NCI-H2107 (cell line): ENCODE data around the gene BCL11B.

ENCODE experiments used
- DNase-seq: peaks from one replicate; lab custom pipeline; 2025; lab: John Stamatoyannopoulos, UW

Gene BCL11B

GRCh38 chr14:99271951-99272631, at the start of gene BCL11B:
Gene BCL11B (minus strand): TSS chr14:99272197. CDS start chr14:99271218, 979 bp downstream.
- DNase-seq = peak; percentile 97

GRCh38 chr14:99321236-99321925, 49.4 kb upstream of the BCL11B start:
- DNase-seq = no peak

- DNase-seq = no peak
Measured at GRCh38 chr14:99320621-99321235, 48.7 kb upstream of the BCL11B start.

- peak; percentile 30 for DNase-seq
Measured at GRCh38 chr14:99320105-99320572, 48.1 kb upstream of the BCL11B start.

- no peak for DNase-seq
Measured at GRCh38 chr14:99318959-99319295, 46.9 kb upstream of the BCL11B start.

DNA sequence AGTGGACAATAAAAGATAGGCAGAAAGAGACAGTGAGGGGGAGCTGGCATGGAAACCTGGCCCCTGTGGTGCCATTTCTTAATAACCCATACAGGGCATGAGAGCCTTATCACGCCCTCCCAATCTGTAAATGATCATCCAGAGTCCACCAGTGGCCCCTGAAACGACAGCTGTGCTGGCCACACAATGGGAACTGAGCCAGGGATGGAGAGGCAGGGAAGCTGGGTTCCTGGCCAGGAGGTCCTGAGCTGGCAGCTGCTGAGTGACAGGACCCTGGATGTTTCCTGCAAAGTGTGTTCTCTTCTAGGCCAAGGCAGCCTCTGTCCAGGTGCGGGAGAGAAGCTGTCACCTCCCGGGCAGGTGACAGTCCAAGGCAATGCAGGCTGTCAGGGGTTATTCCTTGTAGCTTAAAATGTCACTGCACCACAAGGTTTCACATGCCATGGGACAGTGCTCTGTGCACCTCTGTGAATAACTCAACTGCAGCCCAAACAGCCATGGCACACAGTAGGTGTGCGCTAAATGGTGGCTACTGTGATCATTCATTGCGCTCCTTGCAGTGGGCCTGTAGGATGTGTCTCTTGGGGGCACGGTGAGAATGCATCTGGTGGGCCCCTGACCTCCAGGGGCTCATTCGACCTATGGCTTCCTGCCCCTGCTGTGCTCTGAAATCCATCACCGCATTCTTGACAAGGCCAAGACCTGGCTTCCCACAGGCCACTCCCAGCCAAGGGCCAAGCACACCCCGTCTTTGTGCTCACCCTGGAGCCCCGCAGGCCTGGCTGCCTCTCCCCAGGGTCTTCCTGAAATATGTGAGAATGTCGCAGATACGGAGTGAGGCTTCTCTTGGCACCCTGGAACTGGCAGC, 46.3 kb upstream of the BCL11B start:
- no peak for DNase-seq

DNA sequence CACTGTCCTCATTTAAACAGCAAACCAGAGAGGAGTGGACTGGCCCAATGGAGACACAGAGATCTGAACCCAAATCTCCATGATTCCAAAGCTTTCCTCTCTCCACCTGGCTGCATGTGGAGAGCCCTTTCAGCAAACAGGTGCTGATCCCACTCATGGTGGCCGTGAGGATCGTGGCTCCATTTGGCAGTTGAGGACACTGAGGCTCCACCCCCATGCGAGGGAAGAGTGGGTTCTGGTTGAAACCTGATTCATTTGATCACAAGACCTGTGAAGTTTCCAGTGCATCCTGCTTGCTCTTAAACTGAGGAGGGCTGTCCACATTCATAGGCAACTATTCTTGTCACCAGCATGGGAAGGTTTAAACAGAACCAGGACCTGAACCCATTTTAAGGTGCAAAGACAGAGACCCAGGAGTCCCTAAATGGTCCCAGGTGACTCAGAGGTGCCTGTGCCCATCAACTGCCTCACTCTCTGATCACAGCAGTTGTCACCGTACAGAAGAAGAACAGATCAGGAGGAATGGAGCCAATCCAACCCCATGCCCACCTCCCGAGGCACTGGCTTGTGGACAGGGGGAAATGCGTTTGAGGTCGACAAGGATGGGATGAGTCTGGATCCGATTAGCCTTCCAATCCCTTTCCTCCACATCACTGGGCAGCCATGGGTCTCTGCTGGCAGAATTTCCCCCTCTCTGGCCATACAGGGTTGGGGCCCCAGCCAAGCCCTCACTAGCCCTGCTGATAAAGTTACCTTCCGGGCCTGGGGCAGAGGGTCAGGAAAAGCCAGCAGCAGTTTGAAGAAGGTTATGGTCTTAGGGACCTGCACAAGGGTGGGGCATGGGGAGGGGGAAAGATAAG, 45.5 kb upstream of the BCL11B start:
- no peak for DNase-seq

DNA sequence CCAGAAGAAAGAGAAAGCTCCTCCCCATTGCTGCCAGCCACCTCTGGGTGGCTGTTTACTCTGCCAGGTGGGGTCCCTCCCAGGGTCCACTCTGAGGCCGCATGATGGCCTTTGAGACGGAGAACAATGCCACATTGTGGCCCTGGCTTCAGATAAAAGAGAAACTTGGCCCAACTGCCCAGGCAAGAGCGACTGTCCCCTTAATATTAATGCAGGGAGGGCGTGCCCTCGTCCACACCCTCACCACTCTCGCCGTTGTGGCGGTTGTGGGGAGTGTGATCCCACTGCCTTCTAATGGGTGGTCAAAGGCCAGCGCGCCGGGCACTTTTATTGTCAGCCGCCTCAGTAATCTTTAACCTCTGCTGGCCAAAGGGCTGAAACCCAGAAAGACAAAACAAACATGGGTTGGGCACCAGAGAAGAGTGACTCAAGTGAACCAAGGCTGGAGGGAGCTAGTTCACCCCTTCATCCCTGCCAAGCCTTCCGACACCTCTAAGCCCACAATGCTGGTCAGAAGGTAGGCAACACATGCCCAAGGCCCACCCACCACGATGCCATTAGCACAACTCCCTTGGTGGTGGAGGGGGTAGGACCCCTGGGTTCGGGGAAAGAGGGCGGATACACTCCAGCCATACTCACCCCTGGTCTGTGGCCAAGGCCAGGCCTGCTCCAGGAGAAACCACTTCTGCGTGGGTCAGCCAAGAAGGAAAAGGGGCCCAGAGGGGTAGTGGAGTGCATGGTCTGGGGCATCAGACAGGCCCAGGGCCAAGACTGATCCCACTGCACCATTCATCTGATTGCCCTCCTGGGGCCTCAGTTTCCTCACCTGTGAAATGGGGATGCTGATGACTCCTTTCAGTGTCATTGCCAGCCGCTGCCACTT, 44.5 kb upstream of the BCL11B start:
- DNase-seq = no peak

GRCh38 chr14:99315197-99315596, 43.2 kb upstream of the BCL11B start:
- DNase-seq = no peak

DNA sequence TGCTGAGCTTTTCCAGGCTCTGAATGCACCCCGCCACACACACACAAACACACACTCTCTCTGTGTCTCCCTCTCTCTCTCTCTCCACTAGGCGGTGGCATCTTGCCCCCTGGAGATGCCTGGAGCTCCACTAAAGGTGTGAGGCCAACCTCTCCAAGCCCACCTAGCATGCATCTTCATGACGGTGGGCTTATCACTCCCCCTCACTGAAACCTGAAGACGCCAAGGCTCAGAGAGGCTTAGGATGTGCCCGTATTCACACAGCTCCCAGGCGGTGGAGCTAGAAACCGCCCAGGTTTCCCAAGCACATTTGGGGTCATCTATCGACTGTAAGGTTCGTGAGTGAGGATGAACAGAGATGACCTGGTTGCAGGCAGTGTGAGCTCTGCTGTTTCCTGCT, 42.6 kb upstream of the BCL11B start:
- DNase-seq = no peak

DNA sequence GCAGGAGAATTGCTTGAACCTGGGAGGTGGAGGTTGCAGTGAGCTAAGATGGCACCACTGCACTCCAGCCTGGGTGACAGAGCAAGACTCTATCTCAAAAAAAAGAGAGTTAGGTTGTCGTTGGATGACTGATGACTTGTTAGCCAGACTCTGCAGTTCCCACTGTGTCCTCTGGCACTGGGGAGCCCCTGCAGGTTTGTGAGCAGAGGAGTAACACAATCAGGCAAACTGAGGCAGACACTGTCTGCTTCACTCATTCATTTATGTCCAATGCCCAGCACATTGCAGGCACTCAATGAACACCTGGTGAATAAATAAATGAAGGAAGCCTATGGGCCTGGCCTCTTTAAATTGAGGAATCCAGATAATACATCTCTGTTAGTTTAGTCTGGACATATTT, 41.2 kb upstream of the BCL11B start:
- DNase-seq = no peak

- DNase-seq = no peak
Measured at GRCh38 chr14:99312106-99312505, 40.1 kb upstream of the BCL11B start.

GRCh38 chr14:99309220-99309766, 37.3 kb upstream of the BCL11B start:
- no peak for DNase-seq

- DNase-seq = no peak
Measured at GRCh38 chr14:99304208-99304607, 32.2 kb upstream of the BCL11B start.

GRCh38 chr14:99300190-99300589, 28.2 kb upstream of the BCL11B start:
- no peak for DNase-seq

DNA sequence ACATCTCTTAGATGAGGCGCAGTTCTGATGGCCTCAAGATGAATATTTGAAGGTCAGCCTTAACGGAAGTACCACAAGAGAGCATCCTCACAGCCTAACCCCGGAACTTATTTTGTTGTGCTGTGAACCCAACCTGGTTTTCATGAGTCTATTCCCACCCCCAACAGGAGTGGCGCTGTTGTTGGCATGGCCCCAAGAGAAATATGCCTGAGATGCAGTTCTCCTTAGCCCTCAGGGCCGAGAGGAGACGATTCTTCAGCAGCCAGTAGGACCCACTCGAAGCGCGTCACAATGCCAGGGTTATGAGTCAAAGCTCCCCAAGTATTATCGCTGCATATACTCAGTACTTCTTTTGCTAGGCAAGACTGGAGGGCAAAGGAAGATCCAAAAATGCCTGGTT, 24.5 kb upstream of the BCL11B start:
- DNase-seq = no peak

DNA sequence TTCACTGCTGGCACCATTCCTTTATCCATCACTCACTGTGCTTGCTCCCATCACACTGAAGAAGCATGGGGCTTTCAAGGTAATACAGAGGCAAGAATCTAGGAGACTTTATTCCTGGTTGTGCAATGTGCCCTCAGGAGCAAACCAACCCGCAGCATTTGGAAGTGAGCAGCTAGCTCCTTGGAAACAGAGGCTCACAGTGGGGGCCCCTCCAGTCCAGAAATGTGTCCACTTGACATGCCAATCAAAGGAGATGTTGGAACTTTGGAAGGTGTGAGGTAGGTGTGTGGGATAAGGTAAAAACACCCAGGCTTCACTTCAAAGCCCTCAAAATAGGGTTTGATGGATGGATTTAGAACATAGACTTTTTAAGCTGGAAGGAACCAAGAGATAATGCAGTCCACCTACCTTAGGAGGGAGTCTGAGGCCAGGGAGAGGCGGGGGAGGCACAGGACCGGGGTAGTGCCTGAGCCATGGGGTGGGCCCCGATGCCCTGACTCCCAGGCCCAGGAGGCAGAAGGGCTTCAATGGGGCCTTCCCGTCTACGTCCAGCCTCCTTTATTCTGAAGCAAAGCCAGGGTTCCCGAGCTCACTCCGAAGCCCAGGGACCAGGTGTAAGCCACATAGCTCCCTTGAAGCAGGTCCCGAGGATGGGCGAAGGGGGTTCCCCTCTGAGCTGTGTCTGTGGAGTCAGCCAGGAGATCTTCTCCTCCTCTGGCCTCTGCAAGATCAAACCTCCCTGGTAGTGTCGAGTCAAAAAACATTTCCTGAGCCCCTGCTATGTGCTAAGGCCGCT, 17.6 kb upstream of the BCL11B start:
- no peak for DNase-seq

- no peak for DNase-seq
Measured at GRCh38 chr14:99288948-99289347, 17.0 kb upstream of the BCL11B start.

DNA sequence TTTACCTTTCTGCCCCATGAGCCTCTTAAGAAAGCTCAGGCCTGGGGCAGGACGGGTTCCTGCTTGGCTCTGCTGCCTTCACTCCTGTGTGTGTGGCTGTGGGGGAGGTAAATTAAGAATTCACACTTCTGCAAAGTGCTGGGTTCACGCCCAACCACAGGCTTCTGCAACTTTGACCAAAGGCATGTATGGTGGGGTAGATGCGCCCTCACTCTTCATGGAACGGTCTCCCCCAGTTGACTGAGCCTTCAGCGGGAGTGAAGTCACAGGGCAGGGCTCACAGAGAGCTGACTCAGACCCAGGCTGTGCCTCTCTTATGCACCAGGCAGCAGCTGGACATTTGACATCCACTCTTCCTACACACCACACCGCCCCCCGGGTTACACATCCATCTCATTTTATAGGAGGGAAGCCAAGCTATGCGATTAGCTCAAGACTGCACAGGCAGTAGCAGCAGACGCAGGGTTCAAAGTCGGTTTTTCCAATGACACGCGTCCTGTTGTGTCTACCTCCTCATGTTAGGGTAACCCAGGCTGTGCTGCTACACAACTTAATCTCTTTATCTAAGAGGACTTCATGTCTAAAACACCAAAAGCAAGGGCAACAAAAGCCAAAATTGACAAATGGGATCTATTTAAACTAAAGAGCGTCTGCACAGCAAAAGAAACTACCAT, 15.4 kb upstream of the BCL11B start:
- no peak for DNase-seq
